HFF-Myc (cell line): ENCODE data around the gene PDIA4.

ENCODE experiments used
- DNase-seq: peaks from one replicate; pipeline ENCODE4 v3.0.0-alpha.2; 2011; ENCODE audit warnings: low read depth; ENCODE audit errors: extremely low read depth
- H3K4me3 ChIP-seq: replicated peaks from 2 replicates; pipeline ENCODE4 v1.5.1; 2011; ENCODE audit warnings: low read depth, mild to moderate bottlenecking, control low read depth, low read length
- TF ChIP-seq, protein P1 (sequence below): IDR thresholded peaks from 2 replicates; pipeline ENCODE4 v1.5.1; 2012; ENCODE audit warnings: mild to moderate bottlenecking, low read depth, low read length, control low read depth; ENCODE audit errors: missing control alignments

The PDIA4 gene

DNA sequence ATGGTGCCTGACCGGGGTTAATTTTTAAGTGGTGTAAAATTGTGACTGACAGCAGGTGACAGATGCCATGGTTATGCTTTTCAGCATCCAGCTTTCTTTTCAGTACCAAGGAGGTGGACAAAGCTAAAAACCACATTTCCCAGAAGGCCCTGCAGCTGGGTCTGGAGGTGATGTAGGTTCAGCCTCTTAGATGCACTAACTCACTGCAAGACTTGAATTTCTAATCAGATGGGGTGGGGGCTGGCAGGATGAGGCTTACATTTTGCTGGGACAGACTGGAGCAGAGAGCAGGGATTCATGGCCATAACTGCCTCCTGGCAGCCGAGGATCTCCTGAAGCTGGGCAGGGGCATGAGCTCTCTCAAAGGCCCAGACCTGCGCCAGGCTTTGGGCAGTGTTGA lies 52.4 kb downstream of the PDIA4 start:
- no peak overlapping the region for H3K4me3 ChIP-seq
- TF ChIP-seq, protein P1, sequence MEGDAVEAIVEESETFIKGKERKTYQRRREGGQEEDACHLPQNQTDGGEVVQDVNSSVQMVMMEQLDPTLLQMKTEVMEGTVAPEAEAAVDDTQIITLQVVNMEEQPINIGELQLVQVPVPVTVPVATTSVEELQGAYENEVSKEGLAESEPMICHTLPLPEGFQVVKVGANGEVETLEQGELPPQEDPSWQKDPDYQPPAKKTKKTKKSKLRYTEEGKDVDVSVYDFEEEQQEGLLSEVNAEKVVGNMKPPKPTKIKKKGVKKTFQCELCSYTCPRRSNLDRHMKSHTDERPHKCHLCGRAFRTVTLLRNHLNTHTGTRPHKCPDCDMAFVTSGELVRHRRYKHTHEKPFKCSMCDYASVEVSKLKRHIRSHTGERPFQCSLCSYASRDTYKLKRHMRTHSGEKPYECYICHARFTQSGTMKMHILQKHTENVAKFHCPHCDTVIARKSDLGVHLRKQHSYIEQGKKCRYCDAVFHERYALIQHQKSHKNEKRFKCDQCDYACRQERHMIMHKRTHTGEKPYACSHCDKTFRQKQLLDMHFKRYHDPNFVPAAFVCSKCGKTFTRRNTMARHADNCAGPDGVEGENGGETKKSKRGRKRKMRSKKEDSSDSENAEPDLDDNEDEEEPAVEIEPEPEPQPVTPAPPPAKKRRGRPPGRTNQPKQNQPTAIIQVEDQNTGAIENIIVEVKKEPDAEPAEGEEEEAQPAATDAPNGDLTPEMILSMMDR: no peak
- no peak for DNase-seq

DNA sequence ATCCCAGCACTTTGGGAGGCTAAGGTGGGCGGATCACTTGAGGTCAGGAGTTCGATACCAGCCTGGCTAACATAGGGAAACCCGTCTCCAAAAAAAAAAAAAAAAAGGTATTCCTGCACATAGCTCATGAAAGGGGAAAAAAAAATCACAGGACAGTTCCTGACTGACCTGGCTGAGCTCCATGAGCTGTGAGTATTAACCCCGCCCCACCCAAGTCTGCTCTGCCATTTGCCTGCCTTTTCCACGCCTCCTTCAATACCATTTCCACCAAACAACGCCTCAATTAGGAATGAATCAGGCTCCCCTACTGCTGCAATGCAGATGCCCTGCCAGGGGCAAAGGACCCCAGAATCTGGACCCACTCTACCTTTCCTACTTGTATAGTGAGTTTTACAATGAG lies 55.0 kb downstream of the PDIA4 start:
- no peak for DNase-seq
- TF ChIP-seq, protein P1: no peak
- no peak overlapping the region for H3K4me3 ChIP-seq

DNA sequence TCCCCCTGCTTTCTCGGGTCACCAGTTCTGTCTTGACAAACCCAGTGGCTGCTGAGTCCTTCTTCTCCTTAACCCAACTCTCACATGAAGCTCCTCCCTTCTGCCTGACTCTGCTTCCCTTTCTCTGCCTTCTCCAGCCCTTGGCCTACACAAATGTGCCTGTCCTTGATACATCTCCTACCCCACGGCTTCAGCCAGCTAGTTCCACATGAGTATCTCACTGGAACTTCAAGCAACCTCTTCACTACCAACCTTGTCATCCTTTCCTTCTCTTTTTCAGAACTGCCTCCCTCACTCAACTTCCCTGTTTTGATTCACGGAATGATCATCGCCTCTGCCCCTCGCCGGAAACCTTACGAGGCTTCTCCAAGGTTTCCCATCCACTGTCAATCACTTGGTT lies 55.9 kb downstream of the PDIA4 start:
- no peak overlapping the region for H3K4me3 ChIP-seq
- no peak for DNase-seq
- TF ChIP-seq, protein P1: no peak

DNA sequence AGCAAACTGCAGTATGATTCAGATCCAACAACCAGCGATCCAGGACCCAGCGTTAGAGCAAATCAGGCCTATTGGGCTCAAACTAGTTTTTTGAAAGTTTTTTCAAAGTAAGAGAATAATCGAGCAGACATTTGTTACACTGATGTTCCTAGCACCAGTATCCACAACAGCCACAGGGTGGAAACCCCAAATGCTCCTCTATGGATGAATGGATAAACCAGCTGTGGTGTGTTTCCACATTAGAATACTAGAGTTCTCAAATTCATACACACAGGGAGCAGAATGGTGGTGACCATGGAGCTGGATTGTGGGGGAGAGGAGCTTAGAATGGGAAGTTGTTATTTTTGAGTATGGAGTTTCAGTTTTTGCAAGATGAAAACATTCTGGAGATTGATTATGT lies 60.7 kb downstream of the PDIA4 start:
- no peak overlapping the region for H3K4me3 ChIP-seq
- no peak for DNase-seq
- TF ChIP-seq, protein P1: no peak

DNA sequence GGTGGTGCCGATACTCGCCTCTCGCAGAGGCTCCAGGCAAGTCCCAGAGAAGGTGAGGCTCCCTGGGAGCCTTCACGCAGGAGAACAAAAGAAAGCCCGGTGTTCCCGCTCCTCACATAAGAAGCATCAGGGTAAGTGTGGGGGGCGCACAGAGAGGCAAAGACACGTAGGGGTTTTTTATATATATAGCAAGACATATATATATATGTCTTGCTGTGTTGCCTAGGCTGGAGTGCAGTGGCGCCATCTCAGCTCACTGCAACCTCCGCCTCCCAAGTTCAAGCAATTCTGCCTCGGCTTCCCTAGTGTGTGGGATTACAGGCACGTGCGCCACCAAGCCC lies 61.3 kb downstream of the PDIA4 start:
- 0 out of 2 replicates have a peak overlapping the region, but pooled peaks have one; percentile 13 for H3K4me3 ChIP-seq
- no peak for DNase-seq
- TF ChIP-seq, protein P1: no peak

DNA sequence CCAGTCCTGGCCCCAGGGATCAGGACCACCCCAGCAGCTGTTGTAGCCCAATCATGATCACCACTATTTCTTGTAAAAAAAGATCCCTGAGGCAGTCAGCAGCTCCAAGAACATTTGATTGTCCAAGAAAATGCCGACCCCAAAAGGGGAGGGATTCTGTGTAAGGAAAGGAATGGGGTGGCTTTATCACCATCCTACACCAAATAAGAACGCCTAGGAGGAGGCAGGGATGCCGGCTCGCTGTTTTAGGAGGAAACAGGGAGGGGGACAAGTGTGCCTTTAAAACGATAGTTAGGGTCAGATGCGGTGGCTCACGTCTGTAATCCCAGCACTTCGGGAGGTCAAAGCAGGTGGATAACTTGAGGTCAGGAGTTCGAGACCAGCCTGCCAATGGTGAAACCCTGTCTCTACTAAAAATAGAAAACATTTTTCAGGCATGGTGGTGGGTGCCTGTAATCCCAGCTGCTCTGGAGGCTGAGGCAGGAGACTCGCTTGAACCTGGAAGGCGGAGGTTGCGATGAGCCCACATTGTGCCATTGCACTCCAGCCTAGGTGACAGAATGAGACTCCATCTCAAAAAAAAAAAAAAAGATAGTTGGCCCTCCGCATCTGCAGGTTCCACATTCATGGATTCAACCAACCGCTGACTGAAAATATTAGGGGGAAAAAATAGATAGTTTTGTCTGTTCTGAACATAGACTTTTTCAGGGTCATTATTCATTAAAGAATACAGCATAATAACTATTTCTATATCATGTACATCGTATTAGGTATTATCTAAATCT lies 63.6 kb downstream of the PDIA4 start:
- TF ChIP-seq, protein P1: no peak
- DNase-seq: no peak
- peak overlapping the region; percentile 46 for H3K4me3 ChIP-seq
